HCT116 (cell line): ENCODE data around the gene AUP1. TPM values are rescaled to one million over a fixed set of nuclear protein-coding genes. Genes with fewer than 3 reads are reported as not detected.

Source experiments
- ATAC-seq: fragments of 200-7000 bp; cut with Tn5 transposase; 2 replicates; pipeline ENCODE4 v1.9.1; 2020; ENCODE audit warnings: mild to moderate bottlenecking, moderate library complexity
- BruUV-seq: library from RNA; stranded (reverse); fragments of 400-500 nt; replicated peaks from 2 replicates; lab custom pipeline; 2021; lab: Mats Ljungman, UMichigan
- CTCF ChIA-PET: fragments of 300-600 bp; sonication (Branson Sonifier 250); formaldehyde crosslinking; loops from one replicate; lab custom pipeline; 2021; ENCODE audit warnings: antibody characterized with exemption; lab: Charles Lee
- POLR2A ChIA-PET: fragments of 300-600, 350-600 bp; sonication (Branson Sonifier 250); formaldehyde crosslinking; loops from one replicate; lab custom pipeline; 2021; ENCODE audit warnings: antibody characterized with exemption; lab: Charles Lee
- RAD21 ChIA-PET, 2 experiments: fragments of 300-600 bp; sonication (Branson Sonifier 250); formaldehyde crosslinking; loops; one replicate each; lab custom pipeline; 2023; ENCODE audit warnings: low total read pairs in 2 of 2; ENCODE audit not compliant: uncharacterized antibody in 2 of 2, unreplicated experiment in 2 of 2, low non-redundant PET in 1 of 2; lab: Charles Lee
- DNase-seq: peaks from one replicate; pipeline ENCODE4 v3.0.0-alpha.2; 2010; ENCODE audit warnings: low read depth, low spot score
- H2AFZ ChIP-seq: fragments of 200-600 bp; shearing (Covaris generic), sonication (generic); 2 replicates; pipeline ENCODE4 v1.6.1; 2017; ENCODE audit warnings: low read depth, mixed run types, mixed read lengths, antibody characterized with exemption, low read length; ENCODE audit not compliant: poor library complexity, severe bottlenecking
- H3K27ac ChIP-seq: 2 replicates; pipeline ENCODE4 v1.5.1; 2012; ENCODE audit warnings: low read depth, low read length
- H3K27me3 ChIP-seq: fragments of 200-600 bp; sonication (generic); 2 replicates; pipeline ENCODE4 v1.6.1; 2016; ENCODE audit warnings: mixed run types, low read length, mixed read lengths; ENCODE audit not compliant: insufficient read depth
- H3K36me3 ChIP-seq, 2 experiments: fragments of 200-500 bp in 1 of 2; fragments of 200-600 bp in 1 of 2; sonication (Bioruptor generic) in 1 of 2; sonication (generic) in 1 of 2; 2 replicates each; pipeline versions ENCODE4 v1.5.1 to v1.6.1; 2014 to 2016; ENCODE audit warnings: low read length in 2 of 2, inconsistent platforms in 1 of 2, mixed read lengths in 1 of 2, mixed run types in 1 of 2; ENCODE audit not compliant: insufficient read depth in 2 of 2, control insufficient read depth in 1 of 2
- H3K4me1 ChIP-seq, 2 experiments: fragments of 200-600 bp in 1 of 2; sonication (generic) in 1 of 2; 2 replicates each; pipeline versions ENCODE4 v1.5.1 to v1.6.1; 2012 to 2017; ENCODE audit warnings: low read length in 2 of 2, inconsistent platforms in 1 of 2, mild to moderate bottlenecking in 1 of 2, mixed read lengths in 1 of 2, mixed run types in 1 of 2, moderate library complexity in 1 of 2; ENCODE audit not compliant: insufficient read depth in 2 of 2, control insufficient read depth in 1 of 2
- H3K4me2 ChIP-seq: fragments of 200-600 bp; sonication (generic); 2 replicates; pipeline ENCODE4 v1.6.1; 2017; ENCODE audit warnings: mixed run types, low read length, mixed read lengths
- H3K4me3 ChIP-seq, 2 experiments: fragments of 200-600 bp in 1 of 2; sonication (generic) in 1 of 2; replicated peaks in 1 of 2; 2 replicates each; pipeline ENCODE4 v1.5.1; 2011 to 2016; ENCODE audit warnings: low read length in 2 of 2, control low read depth in 1 of 2, low read depth in 1 of 2, mild to moderate bottlenecking in 1 of 2, mixed read lengths in 1 of 2, mixed run types in 1 of 2
- H3K79me2 ChIP-seq: fragments of 200-600 bp; sonication (generic); 2 replicates; pipeline ENCODE4 v1.6.1; 2017; ENCODE audit warnings: mild to moderate bottlenecking, mixed run types, low read length, moderate library complexity, mixed read lengths; ENCODE audit not compliant: insufficient read depth
- H3K9ac ChIP-seq: fragments of 200-600 bp; sonication (generic); 2 replicates; pipeline ENCODE4 v1.6.1; 2016; ENCODE audit warnings: low read length, mixed read lengths
- H3K9me2 ChIP-seq: fragments of 200-600 bp; sonication (generic), shearing (Covaris generic); 2 replicates; pipeline ENCODE4 v1.6.1; 2017; ENCODE audit warnings: mixed run types, mild to moderate bottlenecking, moderate library complexity; ENCODE audit not compliant: insufficient read depth
- H3K9me3 ChIP-seq, 2 experiments: fragments of 200-500 bp in 1 of 2; fragments of 200-600 bp in 1 of 2; sonication (Bioruptor generic) in 1 of 2; sonication (generic) in 1 of 2; 2 replicates each; pipeline ENCODE4 v1.6.1; 2014 to 2017; ENCODE audit warnings: low read length in 2 of 2, mixed read lengths in 2 of 2, inconsistent platforms in 1 of 2, low read depth in 1 of 2, mild to moderate bottlenecking in 1 of 2, mixed run types in 1 of 2, moderate library complexity in 1 of 2; ENCODE audit not compliant: control insufficient read depth in 1 of 2, insufficient read depth in 1 of 2
- H4K20me1 ChIP-seq: fragments of 200-600 bp; sonication (generic), shearing (Covaris generic); 2 replicates; pipeline ENCODE4 v1.6.1; 2017; ENCODE audit warnings: mixed run types, mild to moderate bottlenecking, moderate library complexity; ENCODE audit not compliant: insufficient read depth
- CBX3 ChIP-seq: IDR thresholded peaks from 2 replicates; pipeline ENCODE4 v1.6.1; 2012; ENCODE audit warnings: low read depth
- EGR1 ChIP-seq: IDR thresholded peaks from 2 replicates; pipeline ENCODE4 v1.6.1; 2012; ENCODE audit warnings: low read depth
- EZH2 ChIP-seq: fragments of 200-600 bp; sonication (generic); IDR thresholded peaks from 2 replicates; pipeline ENCODE4 v1.6.1; 2017; ENCODE audit warnings: antibody characterized with exemption, mixed run types
- EZH2phosphoT487 ChIP-seq: fragments of 200-600 bp; IDR thresholded peaks from 2 replicates; pipeline ENCODE4 v1.6.1; 2018; ENCODE audit warnings: antibody characterized with exemption, borderline replicate concordance
- FOSL1 ChIP-seq: IDR thresholded peaks from 2 replicates; pipeline ENCODE4 v1.6.1; 2012; ENCODE audit warnings: low read depth
- JUND ChIP-seq: IDR thresholded peaks from 2 replicates; pipeline ENCODE4 v1.6.1; 2012
- POLR2A ChIP-seq: IDR thresholded peaks from 2 replicates; pipeline ENCODE4 v1.7.0; 2011; ENCODE audit warnings: borderline replicate concordance; ENCODE audit not compliant: insufficient read depth, insufficient read length; ENCODE audit errors: extremely low read depth
- POLR2AphosphoS5 ChIP-seq: IDR thresholded peaks from 2 replicates; pipeline ENCODE4 v1.6.1; 2011; ENCODE audit warnings: mild to moderate bottlenecking, low read depth, low read length, moderate library complexity
- SIN3A ChIP-seq: IDR thresholded peaks from 2 replicates; pipeline ENCODE4 v1.6.1; 2012; ENCODE audit warnings: low read depth
- SRF ChIP-seq: IDR thresholded peaks from 2 replicates; pipeline ENCODE4 v1.6.1; 2012; ENCODE audit warnings: low read depth
- TCF7L2 ChIP-seq: IDR thresholded peaks from 2 replicates; pipeline ENCODE4 v1.7.0; 2011; ENCODE audit warnings: borderline replicate concordance, inconsistent platforms; ENCODE audit not compliant: insufficient read depth, insufficient read length; ENCODE audit errors: extremely low read depth
- ZNF274 ChIP-seq: fragments of 200-500 bp; sonication (Bioruptor generic); IDR thresholded peaks from 2 replicates; pipeline ENCODE4 v1.6.1; 2014; ENCODE audit warnings: mild to moderate bottlenecking, low read depth, low read length, inconsistent platforms
- intact Hi-C: fragments of 100-400 bp; cut with micrococcal nuclease; formaldehyde crosslinking; loops from 2 replicates; pipeline ENCODE4 v1.10.0; 2022
- total RNA-seq: library from RNA; stranded (reverse); gene quantifications from one replicate; pipeline ENCODE4 v1.2.1, GENCODE V29; 2021; ENCODE audit not compliant: unreplicated experiment
- TF ChIP-seq, protein P1 (sequence below): IDR thresholded peaks from 2 replicates; pipeline ENCODE4 v1.6.1; 2012; ENCODE audit warnings: low read depth
- TF ChIP-seq, protein P2 (sequence below): IDR thresholded peaks from 2 replicates; pipeline ENCODE4 v1.6.1; 2012
- TF ChIP-seq, protein P3 (sequence below), 3 experiments: fragments of 200-600 bp in 1 of 3; sonication (generic) in 1 of 3; IDR thresholded peaks in 2 of 3; conservative IDR thresholded peaks in 1 of 3; 2 replicates each; pipeline ENCODE4 v1.5.1; 2012 to 2017; ENCODE audit warnings: low read depth in 2 of 3, low read length in 2 of 3, antibody characterized with exemption in 1 of 3, borderline replicate concordance in 1 of 3, control low read depth in 1 of 3, mild to moderate bottlenecking in 1 of 3, mixed read lengths in 1 of 3, mixed run types in 1 of 3, moderate library complexity in 1 of 3; ENCODE audit not compliant: insufficient read depth in 1 of 3

Gene AUP1
- total RNA-seq, 1 experiment from 2014 or later, result 116 TPM

DNA sequence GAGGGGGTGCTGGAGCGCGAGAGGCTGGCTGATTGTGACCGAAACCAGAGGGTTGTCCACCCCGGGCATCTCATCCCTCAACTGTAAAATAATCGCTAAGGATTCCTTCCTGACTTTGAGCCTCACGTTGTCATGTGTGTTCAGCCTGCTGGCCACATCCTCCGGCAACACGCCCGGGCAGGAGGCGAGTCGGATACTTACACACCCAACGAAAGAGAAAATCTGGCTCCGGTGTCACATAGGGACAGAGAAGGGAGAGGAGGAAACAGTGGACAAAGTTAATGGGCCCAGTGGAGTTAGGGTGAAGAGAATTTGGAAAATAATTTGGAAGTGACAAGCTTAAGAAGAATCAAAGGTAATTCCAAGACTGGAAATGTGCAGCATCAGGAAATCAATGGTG, 12.9 kb downstream of the AUP1 start:
- no peaks in the 10 kb centered on the region for H3K9me3 ChIP-seq
- H3K36me3 ChIP-seq, result no peaks in the 10 kb centered on the region
- intact Hi-C loops, result no loop called here
- no peak overlapping the region for H2AFZ ChIP-seq
- H3K4me2 ChIP-seq, result no peak overlapping the region
- no peak overlapping the region for H3K4me3 ChIP-seq
- ChIA-PET CTCF (no interaction called here), RAD21 (no interaction called here), POLR2A (no interaction called here)
- no peaks in the 10 kb centered on the region for H3K9me2 ChIP-seq
- BruUV-seq, result no TSS peak
- ATAC-seq, result no peak
- H3K27ac ChIP-seq, result no peak overlapping the region
- H3K4me1 ChIP-seq, result no peaks in the 10 kb centered on the region
- no peaks in the 10 kb centered on the region for H3K79me2 ChIP-seq
- H4K20me1 ChIP-seq, result no peaks in the 10 kb centered on the region
- TF ChIP-seq EZH2phosphoT487 (no peak), POLR2A (no peak), ZNF274 (no peak), EZH2 (no peak), FOSL1 (no peak), CBX3 (no peak), JUND (no peak), SIN3A (no peak), SRF (no peak), POLR2AphosphoS5 (no peak), TCF7L2 (no peak), EGR1 (no peak)
- TF ChIP-seq, protein P1, sequence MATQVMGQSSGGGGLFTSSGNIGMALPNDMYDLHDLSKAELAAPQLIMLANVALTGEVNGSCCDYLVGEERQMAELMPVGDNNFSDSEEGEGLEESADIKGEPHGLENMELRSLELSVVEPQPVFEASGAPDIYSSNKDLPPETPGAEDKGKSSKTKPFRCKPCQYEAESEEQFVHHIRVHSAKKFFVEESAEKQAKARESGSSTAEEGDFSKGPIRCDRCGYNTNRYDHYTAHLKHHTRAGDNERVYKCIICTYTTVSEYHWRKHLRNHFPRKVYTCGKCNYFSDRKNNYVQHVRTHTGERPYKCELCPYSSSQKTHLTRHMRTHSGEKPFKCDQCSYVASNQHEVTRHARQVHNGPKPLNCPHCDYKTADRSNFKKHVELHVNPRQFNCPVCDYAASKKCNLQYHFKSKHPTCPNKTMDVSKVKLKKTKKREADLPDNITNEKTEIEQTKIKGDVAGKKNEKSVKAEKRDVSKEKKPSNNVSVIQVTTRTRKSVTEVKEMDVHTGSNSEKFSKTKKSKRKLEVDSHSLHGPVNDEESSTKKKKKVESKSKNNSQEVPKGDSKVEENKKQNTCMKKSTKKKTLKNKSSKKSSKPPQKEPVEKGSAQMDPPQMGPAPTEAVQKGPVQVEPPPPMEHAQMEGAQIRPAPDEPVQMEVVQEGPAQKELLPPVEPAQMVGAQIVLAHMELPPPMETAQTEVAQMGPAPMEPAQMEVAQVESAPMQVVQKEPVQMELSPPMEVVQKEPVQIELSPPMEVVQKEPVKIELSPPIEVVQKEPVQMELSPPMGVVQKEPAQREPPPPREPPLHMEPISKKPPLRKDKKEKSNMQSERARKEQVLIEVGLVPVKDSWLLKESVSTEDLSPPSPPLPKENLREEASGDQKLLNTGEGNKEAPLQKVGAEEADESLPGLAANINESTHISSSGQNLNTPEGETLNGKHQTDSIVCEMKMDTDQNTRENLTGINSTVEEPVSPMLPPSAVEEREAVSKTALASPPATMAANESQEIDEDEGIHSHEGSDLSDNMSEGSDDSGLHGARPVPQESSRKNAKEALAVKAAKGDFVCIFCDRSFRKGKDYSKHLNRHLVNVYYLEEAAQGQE, result no peak
- TF ChIP-seq, protein P2, sequence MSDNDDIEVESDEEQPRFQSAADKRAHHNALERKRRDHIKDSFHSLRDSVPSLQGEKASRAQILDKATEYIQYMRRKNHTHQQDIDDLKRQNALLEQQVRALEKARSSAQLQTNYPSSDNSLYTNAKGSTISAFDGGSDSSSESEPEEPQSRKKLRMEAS, result no peak
- TF ChIP-seq, protein P3, sequence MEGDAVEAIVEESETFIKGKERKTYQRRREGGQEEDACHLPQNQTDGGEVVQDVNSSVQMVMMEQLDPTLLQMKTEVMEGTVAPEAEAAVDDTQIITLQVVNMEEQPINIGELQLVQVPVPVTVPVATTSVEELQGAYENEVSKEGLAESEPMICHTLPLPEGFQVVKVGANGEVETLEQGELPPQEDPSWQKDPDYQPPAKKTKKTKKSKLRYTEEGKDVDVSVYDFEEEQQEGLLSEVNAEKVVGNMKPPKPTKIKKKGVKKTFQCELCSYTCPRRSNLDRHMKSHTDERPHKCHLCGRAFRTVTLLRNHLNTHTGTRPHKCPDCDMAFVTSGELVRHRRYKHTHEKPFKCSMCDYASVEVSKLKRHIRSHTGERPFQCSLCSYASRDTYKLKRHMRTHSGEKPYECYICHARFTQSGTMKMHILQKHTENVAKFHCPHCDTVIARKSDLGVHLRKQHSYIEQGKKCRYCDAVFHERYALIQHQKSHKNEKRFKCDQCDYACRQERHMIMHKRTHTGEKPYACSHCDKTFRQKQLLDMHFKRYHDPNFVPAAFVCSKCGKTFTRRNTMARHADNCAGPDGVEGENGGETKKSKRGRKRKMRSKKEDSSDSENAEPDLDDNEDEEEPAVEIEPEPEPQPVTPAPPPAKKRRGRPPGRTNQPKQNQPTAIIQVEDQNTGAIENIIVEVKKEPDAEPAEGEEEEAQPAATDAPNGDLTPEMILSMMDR (IDR thresholded peaks at IDR 0.05 in 2 of 3, conservative IDR thresholded peaks at IDR 0.05 in 1 of 3; ENCODE audit: borderline replicate concordance in 1 of 3, insufficient read depth in 1 of 3, low read depth in 2 of 3, low read length in 2 of 3), result no peak
- H3K27me3 ChIP-seq, result no peaks in the 10 kb centered on the region
- no peak overlapping the region for H3K9ac ChIP-seq
- no peak for DNase-seq
